Ureter (tissue), 1 donor: ENCODE measurements around the gene KCNF1. TPM values are rescaled to one million over a fixed set of nuclear protein-coding genes. Genes with fewer than 3 reads are reported as not detected.

Experiments used
- DNase-seq: peaks from one replicate; pipeline ENCODE4 v3.0.0-alpha.2; 2020; ENCODE audit warnings: low spot score
- total RNA-seq: library from RNA; stranded (reverse); gene quantifications from one replicate; pipeline ENCODE4 v1.2.4, GENCODE V29; 2023
- donor health status: DM: yes; HTN: yes; CAD: no.

KCNF1 gene
- total RNA-seq, 1 donor from 2014 or later: 0.60 TPM

- DNase-seq: no peak
Measured at GRCh38 chr2:10879624-10880585, 31.8 kb upstream of the KCNF1 start.

GRCh38 chr2:10880586-10881321 lies 31.0 kb upstream of the KCNF1 start:
- DNase-seq: no peak

DNA sequence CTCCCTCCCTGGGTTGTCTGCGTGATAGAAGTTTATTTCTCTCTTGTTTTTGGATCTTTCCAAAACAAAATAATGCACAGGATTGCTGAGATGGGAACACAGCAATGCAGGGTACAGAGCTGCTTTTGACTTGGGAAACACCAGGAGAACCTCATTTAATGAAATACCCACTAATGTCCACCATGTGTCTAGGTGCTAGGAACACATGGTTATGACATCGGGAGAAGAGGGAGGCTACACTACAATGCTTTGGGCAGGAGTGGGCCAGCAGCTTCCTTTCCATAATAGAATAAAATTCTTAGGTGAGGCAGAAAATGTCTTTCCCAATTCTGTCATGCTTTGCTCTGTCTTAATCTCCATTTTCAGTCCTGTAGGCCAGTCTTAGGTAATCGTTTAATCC lies 29.2 kb upstream of the KCNF1 start:
- no peak for DNase-seq

DNA sequence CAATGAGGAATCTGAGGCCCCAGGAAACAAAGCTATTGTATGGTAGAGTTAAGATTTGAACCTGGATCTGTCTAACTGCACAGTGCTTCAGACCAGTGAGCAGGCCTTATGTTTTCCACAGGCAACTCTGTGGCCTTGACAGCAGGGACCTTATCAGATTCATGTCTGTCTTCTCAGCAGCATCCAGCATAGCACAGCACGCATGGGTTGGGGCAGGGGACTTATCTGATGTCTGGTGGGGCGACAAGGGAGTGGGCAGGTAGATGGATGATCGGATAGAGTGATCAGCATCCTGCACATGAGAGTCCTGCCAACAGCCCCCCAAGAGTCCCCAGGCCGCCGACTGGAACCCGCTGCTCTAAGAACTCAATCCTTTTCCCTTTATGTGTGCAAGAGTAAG lies 28.7 kb upstream of the KCNF1 start:
- DNase-seq: no peak

DNA sequence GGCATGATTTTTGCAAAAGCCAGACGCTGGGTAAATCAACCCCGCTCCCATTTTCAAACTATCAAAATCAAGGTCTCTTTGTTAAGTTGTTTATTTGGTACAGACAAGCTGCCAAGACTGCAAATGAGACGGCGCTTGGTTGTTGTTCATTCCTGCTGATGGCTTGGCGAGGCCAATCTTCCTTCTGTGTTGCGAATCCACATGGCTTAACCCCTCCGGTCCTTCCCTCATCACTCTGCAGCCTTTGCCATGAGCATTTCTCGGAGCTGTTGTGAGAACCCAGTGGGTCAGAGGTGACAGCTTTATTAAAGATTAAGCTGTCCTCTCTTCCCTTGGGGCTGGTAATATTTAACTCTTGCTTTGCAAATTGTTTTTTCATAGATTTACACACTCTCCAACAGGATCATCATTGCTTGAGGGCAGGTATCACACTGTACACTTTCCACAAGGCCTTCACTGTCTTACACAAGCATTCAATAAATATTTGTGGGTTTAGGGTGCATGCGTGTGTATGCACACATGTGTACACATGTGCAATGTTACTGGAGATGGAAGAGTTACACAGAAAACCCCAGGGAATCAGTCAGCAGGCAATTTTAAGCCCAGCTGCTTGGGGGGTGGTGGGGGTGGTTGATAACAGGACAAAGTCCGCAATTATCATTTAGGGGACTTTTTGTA lies 27.8 kb upstream of the KCNF1 start:
- no peak for DNase-seq

DNA sequence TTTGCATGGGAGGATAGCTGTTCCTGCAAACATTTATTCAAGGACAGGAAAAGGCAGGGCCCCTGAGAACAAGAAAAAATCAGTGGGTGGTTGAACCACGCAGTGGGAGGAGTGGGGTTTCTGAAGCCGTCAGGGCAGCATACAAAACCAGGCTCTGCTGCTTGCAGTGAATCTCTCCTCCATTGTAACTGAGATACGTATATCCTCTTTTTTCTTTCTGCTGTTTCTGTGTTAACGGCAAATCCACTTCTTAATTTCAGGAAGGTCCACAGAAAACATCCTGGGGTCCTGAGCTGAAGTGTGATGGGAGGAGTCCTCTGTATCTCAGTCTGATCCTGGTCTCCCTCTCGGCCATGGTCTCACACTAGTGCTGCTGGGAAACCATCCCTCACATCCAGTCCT lies 27.2 kb upstream of the KCNF1 start:
- no peak for DNase-seq

GRCh38 chr2:10885094-10885860 lies 26.5 kb upstream of the KCNF1 start:
- no peak for DNase-seq

DNA sequence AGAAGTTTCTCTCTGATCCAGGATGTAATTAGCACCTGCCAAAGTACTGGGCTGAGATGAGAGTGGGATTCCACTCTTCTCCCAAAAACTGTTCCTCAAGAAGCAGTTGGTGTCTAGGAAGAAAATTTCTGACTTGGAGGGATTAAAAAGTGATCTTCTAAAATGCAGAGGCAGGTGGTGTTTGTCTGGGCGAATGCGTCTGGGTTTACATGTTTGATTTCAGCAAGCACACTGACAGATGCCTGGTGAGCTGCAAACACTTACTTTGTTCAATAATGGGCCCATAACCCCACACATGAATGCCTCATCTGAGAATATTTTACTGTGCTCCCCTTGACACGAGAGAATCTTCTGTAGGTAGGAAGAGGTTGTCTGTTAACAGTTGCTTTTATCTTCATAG lies 24.3 kb upstream of the KCNF1 start:
- DNase-seq: no peak

DNA sequence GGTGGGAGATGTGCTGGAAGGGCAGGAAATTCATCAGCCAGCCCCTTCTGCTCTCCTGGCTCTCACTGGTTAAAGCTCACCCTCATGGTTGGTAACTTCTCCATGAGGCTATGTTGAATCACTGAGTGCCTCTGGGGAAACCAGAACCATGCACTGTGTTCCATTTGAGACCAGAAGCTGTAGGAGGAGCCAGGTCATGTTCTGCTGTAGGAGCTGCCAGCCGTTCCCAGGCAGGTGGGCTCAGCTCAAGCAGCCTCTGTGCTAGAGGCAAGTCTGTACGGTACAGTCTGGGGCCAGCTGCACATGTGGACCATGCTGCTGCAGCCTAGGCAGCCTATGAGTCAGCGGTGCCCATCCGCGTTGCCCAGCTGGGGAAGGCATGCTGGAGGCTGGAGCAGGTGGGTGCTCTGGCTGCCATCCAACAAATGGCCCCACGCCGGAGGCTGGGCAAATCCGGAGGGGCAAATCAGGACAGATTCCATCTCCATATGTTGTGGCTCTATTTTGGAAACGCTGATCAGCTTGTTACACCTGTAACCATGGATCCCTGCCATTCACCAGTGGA lies 22.0 kb upstream of the KCNF1 start:
- DNase-seq: no peak

DNA sequence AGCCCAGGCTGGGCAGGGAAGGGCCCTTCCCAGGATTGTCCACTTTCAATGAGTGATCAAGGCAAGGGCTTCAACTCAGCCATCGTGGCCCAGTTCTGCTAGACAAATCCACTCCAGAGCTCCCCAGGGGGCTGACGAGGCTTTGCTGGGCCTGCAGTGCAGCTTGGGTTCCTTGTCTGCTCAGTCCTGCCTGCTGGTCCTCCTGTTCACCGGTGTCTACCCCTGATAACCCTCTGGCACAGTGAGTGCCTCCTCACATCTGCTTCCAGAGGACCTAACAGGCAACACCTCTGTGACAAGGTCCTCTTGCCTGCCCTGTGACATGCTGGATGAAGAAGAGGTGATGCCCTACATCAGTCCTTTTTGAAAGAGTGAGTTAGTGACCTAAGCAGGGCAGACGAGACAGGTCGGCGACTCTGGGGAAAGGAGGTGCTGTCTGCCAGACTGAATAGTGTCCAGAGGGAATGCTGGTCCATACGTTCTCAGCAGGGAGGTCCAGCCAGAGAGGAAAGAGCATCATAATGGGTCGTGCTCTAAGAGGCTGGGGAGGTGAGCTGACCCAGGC lies 20.9 kb upstream of the KCNF1 start:
- no peak for DNase-seq

GRCh38 chr2:10891390-10891789 lies 20.3 kb upstream of the KCNF1 start:
- DNase-seq: no peak

DNA sequence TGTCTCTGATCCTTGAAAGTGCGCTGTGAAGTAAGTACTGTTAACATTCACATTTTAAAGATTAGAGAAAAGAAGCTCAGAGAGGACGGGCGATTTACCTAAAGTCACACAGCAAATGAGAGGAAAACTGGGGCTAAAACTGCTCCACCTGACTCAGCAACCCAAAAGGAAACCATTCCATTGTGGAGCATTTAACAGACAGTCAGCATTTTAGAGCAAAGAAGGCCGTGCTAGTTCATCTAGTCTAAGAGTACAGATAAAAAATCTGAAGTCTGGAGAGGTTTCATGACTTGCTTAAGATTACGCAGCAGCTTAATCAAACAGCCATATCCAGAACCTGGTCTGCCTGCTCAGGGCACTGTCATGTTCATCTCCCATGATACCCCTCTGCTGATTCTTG lies 19.9 kb upstream of the KCNF1 start:
- DNase-seq: no peak

GRCh38 chr2:10892316-10892715 lies 19.4 kb upstream of the KCNF1 start:
- no peak for DNase-seq

DNA sequence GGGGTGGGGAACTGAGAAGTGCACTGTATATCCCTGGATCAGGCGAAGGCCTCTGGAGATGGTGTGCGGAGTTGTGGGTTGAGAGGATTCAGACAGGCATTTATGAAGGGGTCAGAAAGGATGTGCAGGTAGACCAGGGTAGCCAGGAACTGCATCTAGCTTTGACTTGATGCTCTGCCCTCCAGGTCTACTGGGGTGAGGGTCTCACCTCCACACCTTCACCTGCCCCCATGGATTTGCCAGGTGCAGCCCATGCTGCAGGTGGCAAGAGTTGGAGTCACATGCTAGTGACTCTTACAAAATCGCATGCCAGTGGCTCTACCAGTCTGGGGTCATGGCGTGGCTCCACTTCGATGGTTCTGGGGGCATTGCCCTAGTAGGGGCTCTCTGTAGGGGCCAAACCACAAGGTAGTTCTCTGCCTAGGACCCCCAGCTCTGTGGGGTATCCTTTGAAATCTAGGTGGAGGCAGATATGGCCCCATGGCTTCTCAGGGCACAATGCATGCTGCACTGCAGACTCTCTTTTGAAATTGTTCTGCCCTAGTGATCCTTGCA lies 18.9 kb upstream of the KCNF1 start:
- no peak for DNase-seq

DNA sequence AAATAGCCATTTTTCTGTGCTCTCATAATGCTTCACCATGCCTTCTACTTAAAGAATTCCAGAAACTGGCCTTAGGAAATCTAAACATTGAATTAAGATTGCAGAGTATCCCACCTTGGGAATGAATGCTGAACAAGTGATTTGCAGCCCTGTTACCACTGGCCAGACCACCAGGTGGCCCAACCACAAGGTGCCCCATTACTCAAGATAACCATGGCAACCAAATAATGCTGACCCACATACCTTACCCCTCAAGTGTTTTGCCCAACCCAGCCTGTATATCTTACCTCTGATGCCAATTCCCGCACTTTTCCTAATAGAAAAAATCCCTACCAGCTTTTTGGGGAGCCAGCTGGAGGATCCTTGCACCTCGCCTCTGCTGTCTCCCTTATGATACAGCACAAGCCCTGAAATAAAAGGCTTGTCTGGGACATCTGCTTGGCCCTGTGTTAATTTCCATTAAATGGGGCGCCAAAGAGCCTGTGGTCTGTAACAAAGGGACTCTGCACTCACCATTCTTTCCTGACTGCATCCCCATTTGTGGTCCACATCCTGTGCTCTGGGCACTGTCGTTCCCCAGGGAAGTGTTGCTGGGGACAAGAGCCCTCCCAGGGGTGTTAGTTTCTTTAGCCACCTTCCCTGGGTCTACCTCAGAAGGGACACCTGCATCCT lies 17.3 kb upstream of the KCNF1 start:
- DNase-seq: no peak

- no peak for DNase-seq
Measured at GRCh38 chr2:10895231-10895630, 16.5 kb upstream of the KCNF1 start.

- DNase-seq: no peak
Measured at GRCh38 chr2:10897956-10898355, 13.8 kb upstream of the KCNF1 start.

DNA sequence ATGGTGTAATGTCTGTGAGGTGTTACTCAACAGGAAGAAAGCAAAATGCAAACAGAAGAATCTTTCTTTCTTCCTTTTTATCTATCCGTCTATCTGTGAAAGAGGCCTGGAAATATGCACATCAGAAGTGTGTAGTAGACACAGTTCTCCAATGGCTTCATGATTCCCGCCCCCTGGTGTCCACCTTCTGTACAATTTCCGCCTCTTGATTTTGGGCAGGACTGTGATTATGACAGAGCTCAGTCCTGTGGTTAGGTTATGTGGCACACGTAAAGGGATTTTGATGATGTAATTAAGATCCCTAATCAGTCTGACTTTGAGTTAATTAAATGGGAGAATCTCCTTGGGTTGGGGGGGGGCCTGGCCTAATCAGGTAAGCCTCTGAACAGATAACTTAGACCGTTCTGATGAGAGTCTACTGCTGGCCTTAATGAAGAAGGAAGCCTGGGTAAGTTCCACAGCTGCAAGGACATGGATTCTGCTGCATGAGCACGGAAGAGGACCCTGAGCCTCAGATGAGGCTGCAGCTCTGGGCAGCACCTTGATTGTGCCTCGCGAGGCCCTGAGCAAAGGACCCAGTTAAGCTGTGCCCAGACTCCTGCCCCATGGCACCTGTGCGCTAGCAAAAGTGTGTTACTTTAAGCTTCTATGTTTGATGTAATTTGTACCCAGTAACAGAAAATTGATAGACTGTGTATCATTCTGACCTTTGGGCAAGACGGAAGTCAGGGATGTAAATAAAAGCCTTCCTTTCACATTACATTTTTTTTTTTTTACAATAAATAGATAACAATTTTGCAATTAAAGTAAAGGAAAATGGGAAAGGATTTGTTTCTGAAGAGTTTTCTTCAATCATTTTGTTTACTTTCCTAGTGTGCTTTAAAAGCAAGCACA lies 11.3 kb upstream of the KCNF1 start:
- DNase-seq: no peak
